ENCODE measurements around the gene CHPT1.

Gene CHPT1

GRCh38 chr12:101768781-101769180 is 71.3 kb downstream of the CHPT1 start:
- no peak for DNase-seq

- no peak for DNase-seq
Measured at GRCh38 chr12:101769865-101770264, 72.4 kb downstream of the CHPT1 start.

- no peak for DNase-seq
Measured at GRCh38 chr12:101772012-101772775, 74.8 kb downstream of the CHPT1 start.

GRCh38 chr12:101773650-101774162 is 76.3 kb downstream of the CHPT1 start:
- DNase-seq: peak; percentile 60

- no peak for DNase-seq
Measured at GRCh38 chr12:101775816-101776215, 78.4 kb downstream of the CHPT1 start.

- DNase-seq: no peak
Measured at GRCh38 chr12:101777485-101777884, 80.0 kb downstream of the CHPT1 start.

GRCh38 chr12:101777978-101778377 is 80.5 kb downstream of the CHPT1 start:
- no peak for DNase-seq

All from activated T-cell treated with anti-CD3 and anti-CD28 coated beads for 4 hours (primary cell).